ENCODE results near the gene EPB41L1. TPM values are rescaled to one million over a fixed set of nuclear protein-coding genes. Genes with fewer than 3 reads are reported as not detected.

The EPB41L1 gene
- total RNA-seq, 1 experiment from 2014 or later: 38.7 TPM

GRCh38 chr20:36217226-36217625, 62.7 kb downstream of the EPB41L1 start:
- peak overlapping the region; percentile 40 for H3K27ac Mint-ChIP-seq
- no peaks in the 10 kb centered on the region; the same call in 1 of the 2 replicates for H3K4me1 Mint-ChIP-seq
- H3K27me3 Mint-ChIP-seq (ENCODE audit: low read depth): no peaks in the 10 kb centered on the region
- TF ChIP-seq GABPB1 (CRISPR knock-in tag; IDR thresholded peaks at IDR 0.05): no peak
- TF ChIP-seq, protein P1, sequence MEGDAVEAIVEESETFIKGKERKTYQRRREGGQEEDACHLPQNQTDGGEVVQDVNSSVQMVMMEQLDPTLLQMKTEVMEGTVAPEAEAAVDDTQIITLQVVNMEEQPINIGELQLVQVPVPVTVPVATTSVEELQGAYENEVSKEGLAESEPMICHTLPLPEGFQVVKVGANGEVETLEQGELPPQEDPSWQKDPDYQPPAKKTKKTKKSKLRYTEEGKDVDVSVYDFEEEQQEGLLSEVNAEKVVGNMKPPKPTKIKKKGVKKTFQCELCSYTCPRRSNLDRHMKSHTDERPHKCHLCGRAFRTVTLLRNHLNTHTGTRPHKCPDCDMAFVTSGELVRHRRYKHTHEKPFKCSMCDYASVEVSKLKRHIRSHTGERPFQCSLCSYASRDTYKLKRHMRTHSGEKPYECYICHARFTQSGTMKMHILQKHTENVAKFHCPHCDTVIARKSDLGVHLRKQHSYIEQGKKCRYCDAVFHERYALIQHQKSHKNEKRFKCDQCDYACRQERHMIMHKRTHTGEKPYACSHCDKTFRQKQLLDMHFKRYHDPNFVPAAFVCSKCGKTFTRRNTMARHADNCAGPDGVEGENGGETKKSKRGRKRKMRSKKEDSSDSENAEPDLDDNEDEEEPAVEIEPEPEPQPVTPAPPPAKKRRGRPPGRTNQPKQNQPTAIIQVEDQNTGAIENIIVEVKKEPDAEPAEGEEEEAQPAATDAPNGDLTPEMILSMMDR (IDR thresholded peaks at IDR 0.05): 0 out of 2 replicates have a peak, but pooled peaks have one; percentile 36
- ATAC-seq: peak; percentile 98
- CTCF ChIA-PET: interaction anchor here (0.9 to 4.1 kb wide), 12 partner anchors 14 to 226 kb away, joined by 3 to 31 read pairs (median 6); no protein-coding TSS in a partner anchor
- H3K9me3 Mint-ChIP-seq: no peaks in the 10 kb centered on the region
- H3K4me3 Mint-ChIP-seq: no peak overlapping the region
- H3K36me3 Mint-ChIP-seq: no peaks in the 10 kb centered on the region
- POLR2A ChIA-PET: no interaction called here
- DNase-seq (ENCODE audit: low spot score): peak; percentile 74

- CTCF ChIA-PET: interaction anchor here (1.1 to 4.1 kb wide), 5 partner anchors 16 to 221 kb away, joined by 3 to 31 read pairs (median 8); no protein-coding TSS in a partner anchor
- Mint-ChIP-seq H3K4me1 (no peaks in the 10 kb centered on the region; the same call in 1 of the 2 replicates), H3K27me3 (ENCODE audit: low read depth) (no peaks in the 10 kb centered on the region), H3K36me3 (no peaks in the 10 kb centered on the region), H3K27ac (peak overlapping the region; percentile 90), H3K4me3 (no peak overlapping the region), H3K9me3 (no peaks in the 10 kb centered on the region)
- DNase-seq (ENCODE audit: low spot score): no peak
- POLR2A ChIA-PET: no interaction called here
- no peak for ATAC-seq
- TF ChIP-seq MYBL2 (CRISPR knock-in tag; IDR thresholded peaks at IDR 0.05): no peak
These were observed 64.0 kb downstream of the EPB41L1 start for GRCh38 chr20:36218380-36219064.

- H3K36me3 Mint-ChIP-seq: no peaks in the 10 kb centered on the region
- POLR2A ChIA-PET: no interaction called here
- no peaks in the 10 kb centered on the region; the same call in 1 of the 2 replicates for H3K4me1 Mint-ChIP-seq
- no peak overlapping the region for H3K27ac Mint-ChIP-seq
- CTCF ChIA-PET: interaction anchor here (1.0 to 1.9 kb wide), 2 partner anchors 17 to 220 kb away, joined by 4 to 7 read pairs; no protein-coding TSS in a partner anchor
- TF ChIP-seq ZNF532 (CRISPR knock-in tag; IDR thresholded peaks at IDR 0.05; ENCODE audit: borderline replicate concordance): no peak
- TF ChIP-seq, protein P1 (IDR thresholded peaks at IDR 0.05): no peak
- TF ChIP-seq ZNF317 (CRISPR knock-in tag; IDR thresholded peaks at IDR 0.05; ENCODE audit: borderline replicate concordance, low read depth): no peak
- TF ChIP-seq TEAD1 (CRISPR knock-in tag; IDR thresholded peaks at IDR 0.05): no peak
- no peak for TF ChIP-seq ETV6 (CRISPR knock-in tag; IDR thresholded peaks at IDR 0.05)
- TF ChIP-seq RORB (CRISPR knock-in tag; IDR thresholded peaks at IDR 0.05): no peak
- TF ChIP-seq, protein P2, sequence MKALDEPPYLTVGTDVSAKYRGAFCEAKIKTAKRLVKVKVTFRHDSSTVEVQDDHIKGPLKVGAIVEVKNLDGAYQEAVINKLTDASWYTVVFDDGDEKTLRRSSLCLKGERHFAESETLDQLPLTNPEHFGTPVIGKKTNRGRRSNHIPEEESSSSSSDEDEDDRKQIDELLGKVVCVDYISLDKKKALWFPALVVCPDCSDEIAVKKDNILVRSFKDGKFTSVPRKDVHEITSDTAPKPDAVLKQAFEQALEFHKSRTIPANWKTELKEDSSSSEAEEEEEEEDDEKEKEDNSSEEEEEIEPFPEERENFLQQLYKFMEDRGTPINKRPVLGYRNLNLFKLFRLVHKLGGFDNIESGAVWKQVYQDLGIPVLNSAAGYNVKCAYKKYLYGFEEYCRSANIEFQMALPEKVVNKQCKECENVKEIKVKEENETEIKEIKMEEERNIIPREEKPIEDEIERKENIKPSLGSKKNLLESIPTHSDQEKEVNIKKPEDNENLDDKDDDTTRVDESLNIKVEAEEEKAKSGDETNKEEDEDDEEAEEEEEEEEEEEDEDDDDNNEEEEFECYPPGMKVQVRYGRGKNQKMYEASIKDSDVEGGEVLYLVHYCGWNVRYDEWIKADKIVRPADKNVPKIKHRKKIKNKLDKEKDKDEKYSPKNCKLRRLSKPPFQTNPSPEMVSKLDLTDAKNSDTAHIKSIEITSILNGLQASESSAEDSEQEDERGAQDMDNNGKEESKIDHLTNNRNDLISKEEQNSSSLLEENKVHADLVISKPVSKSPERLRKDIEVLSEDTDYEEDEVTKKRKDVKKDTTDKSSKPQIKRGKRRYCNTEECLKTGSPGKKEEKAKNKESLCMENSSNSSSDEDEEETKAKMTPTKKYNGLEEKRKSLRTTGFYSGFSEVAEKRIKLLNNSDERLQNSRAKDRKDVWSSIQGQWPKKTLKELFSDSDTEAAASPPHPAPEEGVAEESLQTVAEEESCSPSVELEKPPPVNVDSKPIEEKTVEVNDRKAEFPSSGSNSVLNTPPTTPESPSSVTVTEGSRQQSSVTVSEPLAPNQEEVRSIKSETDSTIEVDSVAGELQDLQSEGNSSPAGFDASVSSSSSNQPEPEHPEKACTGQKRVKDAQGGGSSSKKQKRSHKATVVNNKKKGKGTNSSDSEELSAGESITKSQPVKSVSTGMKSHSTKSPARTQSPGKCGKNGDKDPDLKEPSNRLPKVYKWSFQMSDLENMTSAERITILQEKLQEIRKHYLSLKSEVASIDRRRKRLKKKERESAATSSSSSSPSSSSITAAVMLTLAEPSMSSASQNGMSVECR (CRISPR knock-in tag; IDR thresholded peaks at IDR 0.05; ENCODE audit: borderline replicate concordance): no peak
- TF ChIP-seq FOXK1 (CRISPR knock-in tag; IDR thresholded peaks at IDR 0.05): no peak
- TF ChIP-seq SMAD4 (CRISPR knock-in tag; IDR thresholded peaks at IDR 0.05): no peak
- no peak for TF ChIP-seq NR1H2 (CRISPR knock-in tag; IDR thresholded peaks at IDR 0.05)
- TF ChIP-seq, protein P3, sequence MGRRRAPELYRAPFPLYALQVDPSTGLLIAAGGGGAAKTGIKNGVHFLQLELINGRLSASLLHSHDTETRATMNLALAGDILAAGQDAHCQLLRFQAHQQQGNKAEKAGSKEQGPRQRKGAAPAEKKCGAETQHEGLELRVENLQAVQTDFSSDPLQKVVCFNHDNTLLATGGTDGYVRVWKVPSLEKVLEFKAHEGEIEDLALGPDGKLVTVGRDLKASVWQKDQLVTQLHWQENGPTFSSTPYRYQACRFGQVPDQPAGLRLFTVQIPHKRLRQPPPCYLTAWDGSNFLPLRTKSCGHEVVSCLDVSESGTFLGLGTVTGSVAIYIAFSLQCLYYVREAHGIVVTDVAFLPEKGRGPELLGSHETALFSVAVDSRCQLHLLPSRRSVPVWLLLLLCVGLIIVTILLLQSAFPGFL (CRISPR knock-in tag; IDR thresholded peaks at IDR 0.05; ENCODE audit: borderline replicate concordance): no peak
- no peak for TF ChIP-seq TP53 (CRISPR knock-in tag; IDR thresholded peaks at IDR 0.05)
- TF ChIP-seq MYBL2 (CRISPR knock-in tag; IDR thresholded peaks at IDR 0.05): no peak
- no peaks in the 10 kb centered on the region for H3K27me3 Mint-ChIP-seq (ENCODE audit: low read depth)
- H3K4me3 Mint-ChIP-seq: no peak overlapping the region
- no peaks in the 10 kb centered on the region for H3K9me3 Mint-ChIP-seq
- no peak for ATAC-seq
- DNase-seq (ENCODE audit: low spot score): no peak
These were observed 65.2 kb downstream of the EPB41L1 start for GRCh38 chr20:36219671-36220220.
